HCT116 (cell line): ENCODE results near the gene DUSP16. TPM values are rescaled to one million over a fixed set of nuclear protein-coding genes. Genes with fewer than 3 reads are reported as not detected.

Source experiments
- ATAC-seq: fragments of 200-7000 bp; cut with Tn5 transposase; 2 replicates; pipeline ENCODE4 v1.9.1; 2020; ENCODE audit warnings: mild to moderate bottlenecking, moderate library complexity
- BruUV-seq: library from RNA; stranded (reverse); fragments of 400-500 nt; replicated peaks from 2 replicates; lab custom pipeline; 2021; lab: Mats Ljungman, UMichigan
- CTCF ChIA-PET: fragments of 300-600 bp; sonication (Branson Sonifier 250); formaldehyde crosslinking; loops from one replicate; lab custom pipeline; 2021; ENCODE audit warnings: antibody characterized with exemption; lab: Charles Lee
- POLR2A ChIA-PET: fragments of 300-600, 350-600 bp; sonication (Branson Sonifier 250); formaldehyde crosslinking; loops from one replicate; lab custom pipeline; 2021; ENCODE audit warnings: antibody characterized with exemption; lab: Charles Lee
- RAD21 ChIA-PET, 2 experiments: fragments of 300-600 bp; sonication (Branson Sonifier 250); formaldehyde crosslinking; loops; one replicate each; lab custom pipeline; 2023; ENCODE audit warnings: low total read pairs in 2 of 2; ENCODE audit not compliant: uncharacterized antibody in 2 of 2, unreplicated experiment in 2 of 2, low non-redundant PET in 1 of 2; lab: Charles Lee
- DNase-seq: peaks from one replicate; pipeline ENCODE4 v3.0.0-alpha.2; 2010; ENCODE audit warnings: low read depth, low spot score
- H2AFZ ChIP-seq: fragments of 200-600 bp; shearing (Covaris generic), sonication (generic); 2 replicates; pipeline ENCODE4 v1.6.1; 2017; ENCODE audit warnings: low read depth, mixed run types, mixed read lengths, antibody characterized with exemption, low read length; ENCODE audit not compliant: poor library complexity, severe bottlenecking
- H3K27ac ChIP-seq: 2 replicates; pipeline ENCODE4 v1.5.1; 2012; ENCODE audit warnings: low read depth, low read length
- H3K27me3 ChIP-seq: fragments of 200-600 bp; sonication (generic); 2 replicates; pipeline ENCODE4 v1.6.1; 2016; ENCODE audit warnings: mixed run types, low read length, mixed read lengths; ENCODE audit not compliant: insufficient read depth
- H3K36me3 ChIP-seq, 2 experiments: fragments of 200-500 bp in 1 of 2; fragments of 200-600 bp in 1 of 2; sonication (Bioruptor generic) in 1 of 2; sonication (generic) in 1 of 2; 2 replicates each; pipeline versions ENCODE4 v1.5.1 to v1.6.1; 2014 to 2016; ENCODE audit warnings: low read length in 2 of 2, inconsistent platforms in 1 of 2, mixed read lengths in 1 of 2, mixed run types in 1 of 2; ENCODE audit not compliant: insufficient read depth in 2 of 2, control insufficient read depth in 1 of 2
- H3K4me1 ChIP-seq, 2 experiments: fragments of 200-600 bp in 1 of 2; sonication (generic) in 1 of 2; 2 replicates each; pipeline versions ENCODE4 v1.5.1 to v1.6.1; 2012 to 2017; ENCODE audit warnings: low read length in 2 of 2, inconsistent platforms in 1 of 2, mild to moderate bottlenecking in 1 of 2, mixed read lengths in 1 of 2, mixed run types in 1 of 2, moderate library complexity in 1 of 2; ENCODE audit not compliant: insufficient read depth in 2 of 2, control insufficient read depth in 1 of 2
- H3K4me2 ChIP-seq: fragments of 200-600 bp; sonication (generic); 2 replicates; pipeline ENCODE4 v1.6.1; 2017; ENCODE audit warnings: mixed run types, low read length, mixed read lengths
- H3K4me3 ChIP-seq, 2 experiments: fragments of 200-600 bp in 1 of 2; sonication (generic) in 1 of 2; replicated peaks in 1 of 2; 2 replicates each; pipeline ENCODE4 v1.5.1; 2011 to 2016; ENCODE audit warnings: low read length in 2 of 2, control low read depth in 1 of 2, low read depth in 1 of 2, mild to moderate bottlenecking in 1 of 2, mixed read lengths in 1 of 2, mixed run types in 1 of 2
- H3K79me2 ChIP-seq: fragments of 200-600 bp; sonication (generic); 2 replicates; pipeline ENCODE4 v1.6.1; 2017; ENCODE audit warnings: mild to moderate bottlenecking, mixed run types, low read length, moderate library complexity, mixed read lengths; ENCODE audit not compliant: insufficient read depth
- H3K9ac ChIP-seq: fragments of 200-600 bp; sonication (generic); 2 replicates; pipeline ENCODE4 v1.6.1; 2016; ENCODE audit warnings: low read length, mixed read lengths
- H3K9me2 ChIP-seq: fragments of 200-600 bp; sonication (generic), shearing (Covaris generic); 2 replicates; pipeline ENCODE4 v1.6.1; 2017; ENCODE audit warnings: mixed run types, mild to moderate bottlenecking, moderate library complexity; ENCODE audit not compliant: insufficient read depth
- H3K9me3 ChIP-seq, 2 experiments: fragments of 200-500 bp in 1 of 2; fragments of 200-600 bp in 1 of 2; sonication (Bioruptor generic) in 1 of 2; sonication (generic) in 1 of 2; 2 replicates each; pipeline ENCODE4 v1.6.1; 2014 to 2017; ENCODE audit warnings: low read length in 2 of 2, mixed read lengths in 2 of 2, inconsistent platforms in 1 of 2, low read depth in 1 of 2, mild to moderate bottlenecking in 1 of 2, mixed run types in 1 of 2, moderate library complexity in 1 of 2; ENCODE audit not compliant: control insufficient read depth in 1 of 2, insufficient read depth in 1 of 2
- H4K20me1 ChIP-seq: fragments of 200-600 bp; sonication (generic), shearing (Covaris generic); 2 replicates; pipeline ENCODE4 v1.6.1; 2017; ENCODE audit warnings: mixed run types, mild to moderate bottlenecking, moderate library complexity; ENCODE audit not compliant: insufficient read depth
- ATF3 ChIP-seq: IDR thresholded peaks from 2 replicates; pipeline ENCODE4 v1.6.1; 2012
- CTCF ChIP-seq, 3 experiments: fragments of 200-600 bp in 1 of 3; sonication (generic) in 1 of 3; IDR thresholded peaks in 2 of 3; conservative IDR thresholded peaks in 1 of 3; 2 replicates each; pipeline ENCODE4 v1.5.1; 2012 to 2017; ENCODE audit warnings: low read depth in 2 of 3, low read length in 2 of 3, antibody characterized with exemption in 1 of 3, borderline replicate concordance in 1 of 3, control low read depth in 1 of 3, mild to moderate bottlenecking in 1 of 3, mixed read lengths in 1 of 3, mixed run types in 1 of 3, moderate library complexity in 1 of 3; ENCODE audit not compliant: insufficient read depth in 1 of 3
- EGR1 ChIP-seq: IDR thresholded peaks from 2 replicates; pipeline ENCODE4 v1.6.1; 2012; ENCODE audit warnings: low read depth
- FOSL1 ChIP-seq: IDR thresholded peaks from 2 replicates; pipeline ENCODE4 v1.6.1; 2012; ENCODE audit warnings: low read depth
- POLR2A ChIP-seq: IDR thresholded peaks from 2 replicates; pipeline ENCODE4 v1.7.0; 2011; ENCODE audit warnings: borderline replicate concordance; ENCODE audit not compliant: insufficient read depth, insufficient read length; ENCODE audit errors: extremely low read depth
- RAD21 ChIP-seq: IDR thresholded peaks from 2 replicates; pipeline ENCODE4 v1.6.1; 2012; ENCODE audit warnings: low read depth, mild to moderate bottlenecking
- REST ChIP-seq: IDR thresholded peaks from 2 replicates; pipeline ENCODE4 v1.6.1; 2012; ENCODE audit warnings: low read depth
- SIN3A ChIP-seq: IDR thresholded peaks from 2 replicates; pipeline ENCODE4 v1.6.1; 2012; ENCODE audit warnings: low read depth
- TCF7L2 ChIP-seq: IDR thresholded peaks from 2 replicates; pipeline ENCODE4 v1.7.0; 2011; ENCODE audit warnings: borderline replicate concordance, inconsistent platforms; ENCODE audit not compliant: insufficient read depth, insufficient read length; ENCODE audit errors: extremely low read depth
- YY1 ChIP-seq: IDR thresholded peaks from 2 replicates; pipeline ENCODE4 v1.6.1; 2011; ENCODE audit warnings: low read length, low read depth, moderate library complexity, mild to moderate bottlenecking; ENCODE audit not compliant: insufficient replicate concordance; ENCODE audit errors: extremely low read depth
- ZFX ChIP-seq: fragments of 450-650 bp; IDR thresholded peaks from 2 replicates; pipeline ENCODE4 v1.6.1; 2017
- ZNF274 ChIP-seq: fragments of 200-500 bp; sonication (Bioruptor generic); IDR thresholded peaks from 2 replicates; pipeline ENCODE4 v1.6.1; 2014; ENCODE audit warnings: mild to moderate bottlenecking, low read depth, low read length, inconsistent platforms
- intact Hi-C: fragments of 100-400 bp; cut with micrococcal nuclease; formaldehyde crosslinking; loops from 2 replicates; pipeline ENCODE4 v1.10.0; 2022
- total RNA-seq: library from RNA; stranded (reverse); gene quantifications from one replicate; pipeline ENCODE4 v1.2.1, GENCODE V29; 2021; ENCODE audit not compliant: unreplicated experiment

The DUSP16 gene
- total RNA-seq, 1 experiment from 2014 or later: 13.4 TPM

- Histone ChIP-seq H3K36me3 (no peaks in the 10 kb centered on the region), H2AFZ (no peak overlapping the region), H3K27ac (no peak overlapping the region), H3K9me3 (no peaks in the 10 kb centered on the region)
- intact Hi-C loops: no loop called here
- TF ChIP-seq FOSL1: no peak
- no peak for TF ChIP-seq POLR2A
- TF ChIP-seq ZNF274: no peak
- TF ChIP-seq ZFX: no peak
- TF ChIP-seq ATF3: no peak
- TF ChIP-seq REST: no peak
- no peak for TF ChIP-seq SIN3A
- no peak for TF ChIP-seq YY1
- no peak for TF ChIP-seq TCF7L2
- TF ChIP-seq RAD21: no peak
- no peak for TF ChIP-seq EGR1
- no peak for TF ChIP-seq CTCF (IDR thresholded peaks at IDR 0.05 in 2 of 3, conservative IDR thresholded peaks at IDR 0.05 in 1 of 3; ENCODE audit: borderline replicate concordance in 1 of 3, insufficient read depth in 1 of 3, low read depth in 2 of 3, low read length in 2 of 3)
- TF ChIP-seq, all 23 proteins: peak for 0
- H3K4me3 ChIP-seq: no peak overlapping the region
- ChIA-PET CTCF (no interaction called here), POLR2A (no interaction called here), RAD21 (no interaction called here)
- no peaks in the 10 kb centered on the region for H4K20me1 ChIP-seq
- peaks cover 0 to 6% of the 10 kb centered on the region in 2 experiments; a peak in 1 of 4 replicates for H3K4me1 ChIP-seq
- no peaks in the 10 kb centered on the region for H3K9me2 ChIP-seq
- H3K79me2 ChIP-seq: no peaks in the 10 kb centered on the region
- no peak for DNase-seq
- no peaks in the 10 kb centered on the region for H3K27me3 ChIP-seq
- no peak for ATAC-seq
- H3K9ac ChIP-seq: no peak overlapping the region
- H3K4me2 ChIP-seq: no peak overlapping the region
- no TSS peak for BruUV-seq
Measured at GRCh38 chr12:12582895-12583303, 20.2 kb upstream of the DUSP16 start.
